K562 (cell line): ENCODE data around the gene IP6K3. TPM values are rescaled to one million over a fixed set of nuclear protein-coding genes. Genes with fewer than 3 reads are reported as not detected.

Source experiments
- ATF7 ChIP-seq: fragments of 450-650 bp; IDR thresholded peaks from 2 replicates; pipeline ENCODE4 v1.7.1; 2014; ENCODE audit warnings: mild to moderate bottlenecking, moderate library complexity
- CBX3 ChIP-seq, 2 experiments: IDR thresholded peaks; 1 replicate in 1 of 2; 2 replicates in 1 of 2; pipeline ENCODE4 v1.6.1; 2012; ENCODE audit warnings: inconsistent platforms in 2 of 2, low read length in 2 of 2, borderline replicate concordance in 1 of 2, control low read depth in 1 of 2
- DDX20 ChIP-seq: fragments of 450-650 bp; IDR thresholded peaks from 2 replicates; pipeline ENCODE4 v1.6.1; 2016; ENCODE audit warnings: missing genetic modification characterization, low read depth, mild to moderate bottlenecking, missing compliant biosample characterization, moderate library complexity
- EHMT2 ChIP-seq: fragments of 450-650 bp; IDR thresholded peaks from 2 replicates; pipeline ENCODE4 v1.6.1; 2018; ENCODE audit warnings: antibody characterized with exemption
- FOXK2 ChIP-seq, 2 experiments: fragments of 450-650 bp; IDR thresholded peaks in 1 of 2; conservative IDR thresholded peaks in 1 of 2; 2 replicates each; pipeline ENCODE4 v1.6.1; 2016; ENCODE audit warnings: low read depth in 2 of 2, mild to moderate bottlenecking in 1 of 2
- HMBOX1 ChIP-seq: sonication (generic); IDR thresholded peaks from 2 replicates; pipeline ENCODE4 v1.6.1; 2016
- MYBL2 ChIP-seq, 2 experiments: fragments of 450-650 bp in 1 of 2; sonication (generic) in 1 of 2; formaldehyde crosslinking in 1 of 2; IDR thresholded peaks; 2 replicates each; pipeline versions ENCODE4 v1.6.1 to v1.8.1; 2017 to 2022; ENCODE audit warnings: borderline replicate concordance in 1 of 2, inconsistent platforms in 1 of 2, low read depth in 1 of 2, mild to moderate bottlenecking in 1 of 2, missing genetic modification reagents in 1 of 2, moderate library complexity in 1 of 2
- RBM25 ChIP-seq: fragments of 200-400 bp; formaldehyde crosslinking; IDR thresholded peaks from 2 replicates; pipeline ENCODE4 v1.6.1; 2018; ENCODE audit warnings: low read length, low read depth, moderate library complexity; ENCODE audit not compliant: severe bottlenecking
- RBM34 ChIP-seq: fragments of 200-400 bp; formaldehyde crosslinking; IDR thresholded peaks from 2 replicates; pipeline ENCODE4 v1.6.1; 2018; ENCODE audit warnings: low read length, borderline replicate concordance; ENCODE audit not compliant: insufficient read depth
- TCF7L2 ChIP-seq: fragments of 150-350 bp; IDR thresholded peaks from 2 replicates; pipeline ENCODE4 v1.6.1; 2016; ENCODE audit warnings: low read depth, mild to moderate bottlenecking, low read length, moderate library complexity
- ZBTB2 ChIP-seq: fragments of 450-650 bp; IDR thresholded peaks from 2 replicates; pipeline ENCODE4 v1.6.1; 2016; ENCODE audit warnings: antibody characterized with exemption
- ZEB2 ChIP-seq: fragments of 450-650 bp; IDR thresholded peaks from 2 replicates; pipeline ENCODE4 v1.6.1; 2016
- ZNF165 ChIP-seq: fragments of 250-450 bp; sonication (Bioruptor Pico); IDR thresholded peaks from 2 replicates; pipeline ENCODE4 v1.4.0; 2020; ENCODE audit warnings: borderline replicate concordance
- ZNF174 ChIP-seq: fragments of 250-450 bp; sonication (Bioruptor Pico); IDR thresholded peaks from 2 replicates; pipeline ENCODE4 v1.4.0; 2020; ENCODE audit warnings: mild to moderate bottlenecking
- ZNF551 ChIP-seq: fragments of 250-450 bp; sonication (Bioruptor Pico); IDR thresholded peaks from 2 replicates; pipeline ENCODE4 v1.5.0; 2021; ENCODE audit warnings: mild to moderate bottlenecking, moderate library complexity
- polyA plus RNA-seq, 8 experiments: library from polyadenylated mRNA; depleted of rRNA in 4 of 8; stranded (reverse) in 5 of 8; unstranded in 3 of 8; fragments of >200 nt; fragmentation: Nextera tagmentation in 2 of 8; fragmentation: Illumina TruSeq in 1 of 8; extraction: Ambion mirVana in 2 of 8; extraction: Trizol in 1 of 8; gene quantifications; 2 replicates each; pipeline versions ENCODE4 v1.2.1 to v1.2.3, GENCODE V29; 2011 to 2014; ENCODE audit warnings: inconsistent platforms in 1 of 8, missing spikeins in 1 of 8
- total RNA-seq, 7 experiments: library from RNA; depleted of rRNA in 6 of 7; stranded (reverse); fragments of >200 nt in 6 of 7; fragmentation: Illumina TruSeq in 2 of 7; extraction: Trizol in 2 of 7; gene quantifications; 2 replicates each; pipeline versions ENCODE4 v1.2.1 to v1.2.3, GENCODE V29; 2011 to 2021; ENCODE audit warnings: low replicate concordance in 1 of 7

The IP6K3 gene
- total and polyA plus RNA-seq, 9 of the 15 experiments (the other 6 are each of a cell fraction or from before 2014, with no cell fraction given), result not detected

GRCh38 chr6:33788694-33789549 is 42.2 kb upstream of the IP6K3 start, which contains the start of gene LEMD2 (continued):
- TF ChIP-seq HMBOX1 (no peak), RBM34 (no peak), DDX20 (peak; percentile 72; the same call in 1 of the 2 replicates), RBM25 (peak; percentile 37), MYBL2 (IDR thresholded peaks at IDR 0.05; ENCODE audit: low read depth) (peak; percentile 95), MYBL2 (CRISPR knock-in tag; IDR thresholded peaks at IDR 0.05; ENCODE audit: borderline replicate concordance) (no peak), EHMT2 (peak; percentile 90), CBX3 (IDR thresholded peaks at IDR 0.05; ENCODE audit: borderline replicate concordance in 1 of 2, low read length in 2 of 2) (peak in 1 of 2 experiments; percentile 65; a peak in 1 of 3 replicates), ZNF165 (CRISPR knock-in tag) (peak; percentile 83; the same call in 1 of the 2 replicates), ZBTB2 (peak; percentile 68; the same call in 1 of the 2 replicates), ZEB2 (no peak), ZNF174 (no peak), FOXK2 (conservative IDR thresholded peaks at IDR 0.05 in 1 of 2, IDR thresholded peaks at IDR 0.05 in 1 of 2; ENCODE audit: low read depth in 2 of 2) (peak; percentile 67 to 75; a peak in 3 of 4 replicates), ATF7 (peak; percentile 85), TCF7L2 (no peak), ZNF551 (CRISPR knock-in tag) (no peak)
